ENCODE data around the gene ZSWIM5.

GRCh38 chr1:45111239-45111638 is 95.2 kb downstream of the ZSWIM5 start:
- no peak for TF ChIP-seq CTCF (IDR thresholded peaks at IDR 0.05 in 8 of 11, conservative IDR thresholded peaks at IDR 0.05 in 3 of 11)
- no peak for TF ChIP-seq POLR2A (IDR thresholded peaks at IDR 0.05)
